Osteocyte (in vitro differentiated cells): ENCODE results near the gene C13orf46. TPM values are rescaled to one million over a fixed set of nuclear protein-coding genes. Genes with fewer than 3 reads are reported as not detected.

Source experiments
- DNase-seq: peaks from one replicate; pipeline ENCODE4 v3.0.0; 2021; ENCODE audit warnings: mixed read lengths; ENCODE audit not compliant: unreplicated experiment; ENCODE audit errors: extremely low spot score
- H3K27ac Mint-ChIP-seq: one replicate; pipeline ENCODE4 v1.8.0; 2021; ENCODE audit warnings: mild to moderate bottlenecking, mixed read lengths; ENCODE audit not compliant: unreplicated experiment
- H3K27me3 Mint-ChIP-seq: one replicate; pipeline ENCODE4 v1.8.0; 2021; ENCODE audit warnings: mixed read lengths; ENCODE audit not compliant: unreplicated experiment
- H3K36me3 Mint-ChIP-seq: one replicate; pipeline ENCODE4 v1.8.0; 2021; ENCODE audit warnings: mixed read lengths; ENCODE audit not compliant: unreplicated experiment
- H3K4me1 Mint-ChIP-seq: one replicate; pipeline ENCODE4 v1.8.0; 2021; ENCODE audit warnings: mixed read lengths; ENCODE audit not compliant: unreplicated experiment
- H3K4me3 Mint-ChIP-seq: one replicate; pipeline ENCODE4 v1.8.0; 2021; ENCODE audit warnings: mild to moderate bottlenecking, moderate library complexity, mixed read lengths; ENCODE audit not compliant: unreplicated experiment
- H3K9me3 Mint-ChIP-seq: one replicate; pipeline ENCODE4 v1.8.0; 2021; ENCODE audit warnings: mixed read lengths; ENCODE audit not compliant: unreplicated experiment
- CTCF ChIP-seq: fragments of 200-600 bp; sonication (generic); IDR thresholded peaks from 2 replicates; pipeline ENCODE4 v1.5.0; 2021; ENCODE audit warnings: antibody characterized with exemption, mild to moderate bottlenecking, moderate library complexity
- total RNA-seq: library from RNA; stranded (reverse); gene quantifications from 2 replicates; pipeline ENCODE4 v1.2.1, GENCODE V29; 2021

Gene C13orf46
- total RNA-seq, 1 donor from 2014 or later = 2.4 TPM

- DNase-seq = no peak
- TF ChIP-seq CTCF = no peak
- Mint-ChIP-seq H3K27me3 (no peaks in the 10 kb centered on the region), H3K4me3 (no peak overlapping the region), H3K4me1 (peaks cover 16% of the 10 kb centered on the region), H3K9me3 (peaks cover 4% of the 10 kb centered on the region), H3K27ac (no peak overlapping the region), H3K36me3 (peaks cover 2% of the 10 kb centered on the region)
These were observed 36.2 kb downstream of the C13orf46 start for GRCh38 chr13:113937527-113938180.

GRCh38 chr13:113937073-113937472 lies 36.8 kb downstream of the C13orf46 start:
- TF ChIP-seq CTCF = no peak
- Mint-ChIP-seq H3K36me3 (peaks cover 2% of the 10 kb centered on the region), H3K27me3 (no peaks in the 10 kb centered on the region), H3K4me3 (no peak overlapping the region), H3K9me3 (peaks cover 4% of the 10 kb centered on the region), H3K4me1 (peaks cover 16% of the 10 kb centered on the region), H3K27ac (no peak overlapping the region)
- no peak for DNase-seq

- Mint-ChIP-seq H3K36me3 (no peaks in the 10 kb centered on the region), H3K27me3 (no peaks in the 10 kb centered on the region), H3K9me3 (peaks cover 4% of the 10 kb centered on the region), H3K4me3 (no peak overlapping the region), H3K27ac (peak overlapping the region; percentile 56), H3K4me1 (peaks cover 16% of the 10 kb centered on the region)
- no peak for DNase-seq
- no peak for TF ChIP-seq CTCF
These were observed 37.5 kb downstream of the C13orf46 start for GRCh38 chr13:113936166-113936965.

GRCh38 chr13:113935001-113935844 lies 38.7 kb downstream of the C13orf46 start:
- Mint-ChIP-seq H3K4me3 (no peak overlapping the region), H3K27me3 (no peaks in the 10 kb centered on the region), H3K36me3 (no peaks in the 10 kb centered on the region), H3K9me3 (peaks cover 4% of the 10 kb centered on the region), H3K4me1 (peaks cover 16% of the 10 kb centered on the region), H3K27ac (no peak overlapping the region)
- TF ChIP-seq CTCF = no peak
- no peak for DNase-seq

- no peak overlapping the region for H3K4me3 Mint-ChIP-seq
- H3K36me3 Mint-ChIP-seq = no peaks in the 10 kb centered on the region
- H3K4me1 Mint-ChIP-seq = peaks cover 16% of the 10 kb centered on the region
- no peak for TF ChIP-seq CTCF
- DNase-seq = no peak
- H3K27me3 Mint-ChIP-seq = no peaks in the 10 kb centered on the region
- H3K9me3 Mint-ChIP-seq = peaks cover 4% of the 10 kb centered on the region
- H3K27ac Mint-ChIP-seq = no peak overlapping the region
These were observed 39.3 kb downstream of the C13orf46 start for GRCh38 chr13:113934576-113934975.
